Liver (tissue), 3 donors: Measurements from ENCODE around the gene TYRP1.

Experiments used
- CTCF ChIP-seq: fragments of 150-350 bp; IDR thresholded peaks from 2 replicates; pipeline ENCODE4 v1.5.1; 2017; ENCODE audit warnings: improper control_type of control experiment, low read depth, low read length; ENCODE audit not compliant: missing input control
- EGR1 ChIP-seq, 2 donors: IDR thresholded peaks; 2 replicates each; pipeline ENCODE4 v1.6.1; 2016 to 2018; ENCODE audit warnings: antibody characterized with exemption in 2 of 2, low read depth in 2 of 2
- FOXA1 ChIP-seq: IDR thresholded peaks from 2 replicates; pipeline ENCODE4 v1.6.1; 2016; ENCODE audit warnings: antibody characterized with exemption
- HNF4A ChIP-seq, 2 donors: conservative IDR thresholded peaks; 2 replicates each; pipeline ENCODE4 v1.6.1; 2016; ENCODE audit warnings: antibody characterized with exemption in 2 of 2, mild to moderate bottlenecking in 2 of 2
- JUND ChIP-seq, 2 donors: IDR thresholded peaks; 2 replicates each; pipeline ENCODE4 v1.6.1; 2016; ENCODE audit warnings: antibody characterized with exemption in 2 of 2
- RAD21 ChIP-seq, 2 donors: IDR thresholded peaks; 2 replicates each; pipeline ENCODE4 v1.6.1; 2016; ENCODE audit warnings: antibody characterized with exemption in 2 of 2, mild to moderate bottlenecking in 2 of 2
- REST ChIP-seq: IDR thresholded peaks from 2 replicates; pipeline ENCODE4 v1.6.1; 2016; ENCODE audit warnings: antibody characterized with exemption, mild to moderate bottlenecking
- RXRA ChIP-seq, 2 donors: IDR thresholded peaks; 2 replicates each; pipeline ENCODE4 v1.6.1; 2017 to 2018; ENCODE audit warnings: antibody characterized with exemption in 2 of 2, mild to moderate bottlenecking in 1 of 2
- TAF1 ChIP-seq: conservative IDR thresholded peaks from 2 replicates; pipeline ENCODE4 v1.6.1; 2016; ENCODE audit warnings: antibody characterized with exemption, mild to moderate bottlenecking
- YY1 ChIP-seq: IDR thresholded peaks from 2 replicates; pipeline ENCODE4 v1.6.1; 2016; ENCODE audit warnings: antibody characterized with exemption, mild to moderate bottlenecking
- TF ChIP-seq, protein P1 (sequence below): IDR thresholded peaks from 2 replicates; pipeline ENCODE4 v1.6.1; 2016; ENCODE audit warnings: antibody characterized with exemption
- TF ChIP-seq, protein P2 (sequence below): IDR thresholded peaks from 2 replicates; pipeline ENCODE4 v1.6.1; 2016; ENCODE audit warnings: antibody characterized with exemption
- TF ChIP-seq, protein P3 (sequence below): IDR thresholded peaks from 2 replicates; pipeline ENCODE4 v1.6.1; 2016; ENCODE audit warnings: antibody characterized with exemption
- donor health status: healthy.
- donor health status: healthy.

- TF ChIP-seq CTCF (peak; percentile 52), EGR1 (IDR thresholded peaks at IDR 0.05; ENCODE audit: low read depth in 2 of 2) (no peak), REST (no peak), RAD21 (IDR thresholded peaks at IDR 0.05) (peak; percentile 83 to 86), FOXA1 (no peak), JUND (IDR thresholded peaks at IDR 0.05) (no peak), HNF4A (conservative IDR thresholded peaks at IDR 0.05) (no peak), TAF1 (no peak), YY1 (no peak), RXRA (IDR thresholded peaks at IDR 0.05) (no peak)
- TF ChIP-seq, protein P1, sequence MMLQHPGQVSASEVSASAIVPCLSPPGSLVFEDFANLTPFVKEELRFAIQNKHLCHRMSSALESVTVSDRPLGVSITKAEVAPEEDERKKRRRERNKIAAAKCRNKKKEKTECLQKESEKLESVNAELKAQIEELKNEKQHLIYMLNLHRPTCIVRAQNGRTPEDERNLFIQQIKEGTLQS: no peak
- TF ChIP-seq, protein P2, sequence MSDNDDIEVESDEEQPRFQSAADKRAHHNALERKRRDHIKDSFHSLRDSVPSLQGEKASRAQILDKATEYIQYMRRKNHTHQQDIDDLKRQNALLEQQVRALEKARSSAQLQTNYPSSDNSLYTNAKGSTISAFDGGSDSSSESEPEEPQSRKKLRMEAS: no peak
- TF ChIP-seq, protein P3, sequence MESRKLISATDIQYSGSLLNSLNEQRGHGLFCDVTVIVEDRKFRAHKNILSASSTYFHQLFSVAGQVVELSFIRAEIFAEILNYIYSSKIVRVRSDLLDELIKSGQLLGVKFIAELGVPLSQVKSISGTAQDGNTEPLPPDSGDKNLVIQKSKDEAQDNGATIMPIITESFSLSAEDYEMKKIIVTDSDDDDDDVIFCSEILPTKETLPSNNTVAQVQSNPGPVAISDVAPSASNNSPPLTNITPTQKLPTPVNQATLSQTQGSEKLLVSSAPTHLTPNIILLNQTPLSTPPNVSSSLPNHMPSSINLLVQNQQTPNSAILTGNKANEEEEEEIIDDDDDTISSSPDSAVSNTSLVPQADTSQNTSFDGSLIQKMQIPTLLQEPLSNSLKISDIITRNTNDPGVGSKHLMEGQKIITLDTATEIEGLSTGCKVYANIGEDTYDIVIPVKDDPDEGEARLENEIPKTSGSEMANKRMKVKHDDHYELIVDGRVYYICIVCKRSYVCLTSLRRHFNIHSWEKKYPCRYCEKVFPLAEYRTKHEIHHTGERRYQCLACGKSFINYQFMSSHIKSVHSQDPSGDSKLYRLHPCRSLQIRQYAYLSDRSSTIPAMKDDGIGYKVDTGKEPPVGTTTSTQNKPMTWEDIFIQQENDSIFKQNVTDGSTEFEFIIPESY: no peak
These were observed 26.2 kb downstream of the TYRP1 start for GRCh38 chr9:12719431-12719830.
